ENCODE measurements around the gene TRAF7. TPM values are rescaled to one million over a fixed set of nuclear protein-coding genes. Genes with fewer than 3 reads are reported as not detected.

The TRAF7 gene
- total RNA-seq, 1 experiment from 2014 or later: 118 TPM

- Mint-ChIP-seq H3K4me1 (ENCODE audit: low read depth, unreplicated experiment) (peaks cover 51% of the 10 kb centered on the region), H3K27me3 (ENCODE audit: unreplicated experiment) (peaks cover 13% of the 10 kb centered on the region), H3K36me3 (ENCODE audit: insufficient read depth, unreplicated experiment) (peaks cover 89% of the 10 kb centered on the region), H3K4me3 (ENCODE audit: low read depth, unreplicated experiment) (peak overlapping the region; percentile 89), H3K27ac (ENCODE audit: unreplicated experiment) (peak overlapping the region; percentile 100), H3K9me3 (ENCODE audit: low read depth, unreplicated experiment) (no peaks in the 10 kb centered on the region)
- DNase-seq: no peak
- intact Hi-C loops (cut with micrococcal nuclease; ENCODE audit: unreplicated experiment): no loop called here
- no peak for TF ChIP-seq CTCF (IDR thresholded peaks at IDR 0.05; ENCODE audit: unreplicated experiment)
- CTCF ChIA-PET: interaction anchor here (0.7 to 1.9 kb wide), 5 partner anchors 9 to 132 kb away, joined by 3 to 6 read pairs (median 4); partner anchors contain the start of gene ECI1
- TSS peak; percentile 92 for BruUV-seq (replicated peaks)
These were observed 970 bp upstream of the TRAF7 start for GRCh38 chr16:2154533-2155090.

- CTCF ChIA-PET: interaction anchor here (0.6 to 1.9 kb wide), 9 partner anchors 12 to 189 kb away, joined by 3 to 6 read pairs (median 3); partner anchors contain the start of genes ECI1, NTHL1 and TSC2
- peak overlapping the region; percentile 100 for H3K27ac Mint-ChIP-seq (ENCODE audit: unreplicated experiment)
- H3K4me3 Mint-ChIP-seq (ENCODE audit: low read depth, unreplicated experiment): peak overlapping the region; percentile 89
- intact Hi-C loops (cut with micrococcal nuclease; ENCODE audit: unreplicated experiment): no loop called here
- H3K9me3 Mint-ChIP-seq (ENCODE audit: low read depth, unreplicated experiment): no peaks in the 10 kb centered on the region
- DNase-seq: no peak
- no peak for TF ChIP-seq CTCF (IDR thresholded peaks at IDR 0.05; ENCODE audit: unreplicated experiment)
- peaks cover 73% of the 10 kb centered on the region for H3K36me3 Mint-ChIP-seq (ENCODE audit: insufficient read depth, unreplicated experiment)
- peaks cover 45% of the 10 kb centered on the region for H3K4me1 Mint-ChIP-seq (ENCODE audit: low read depth, unreplicated experiment)
- no TSS peak for BruUV-seq (replicated peaks)
- H3K27me3 Mint-ChIP-seq (ENCODE audit: unreplicated experiment): peaks cover 13% of the 10 kb centered on the region
These were observed 631 bp downstream of the TRAF7 start for GRCh38 chr16:2155977-2156848.

- Mint-ChIP-seq H3K27me3 (ENCODE audit: unreplicated experiment) (peaks cover 13% of the 10 kb centered on the region), H3K9me3 (ENCODE audit: low read depth, unreplicated experiment) (no peaks in the 10 kb centered on the region), H3K27ac (ENCODE audit: unreplicated experiment) (peak overlapping the region; percentile 100), H3K36me3 (ENCODE audit: insufficient read depth, unreplicated experiment) (peaks cover 69% of the 10 kb centered on the region), H3K4me1 (ENCODE audit: low read depth, unreplicated experiment) (peaks cover 43% of the 10 kb centered on the region), H3K4me3 (ENCODE audit: low read depth, unreplicated experiment) (peak overlapping the region; percentile 89)
- CTCF ChIA-PET: interaction anchor here (0.6 to 1.1 kb wide), 2 partner anchors 11 to 32 kb away, joined by 3 read pairs; no protein-coding TSS in a partner anchor
- intact Hi-C loops (cut with micrococcal nuclease; ENCODE audit: unreplicated experiment): no loop called here
- TSS peak; percentile 73 for BruUV-seq (replicated peaks)
- DNase-seq: no peak
- TF ChIP-seq CTCF (IDR thresholded peaks at IDR 0.05; ENCODE audit: unreplicated experiment): no peak
These were observed 1.3 kb downstream of the TRAF7 start for GRCh38 chr16:2156849-2157224.

GRCh38 chr16:2157480-2158261 is 2.1 kb downstream of the TRAF7 start:
- no TSS peak for BruUV-seq (replicated peaks)
- no peaks in the 10 kb centered on the region for H3K9me3 Mint-ChIP-seq (ENCODE audit: low read depth, unreplicated experiment)
- peaks cover 50% of the 10 kb centered on the region for H3K4me1 Mint-ChIP-seq (ENCODE audit: low read depth, unreplicated experiment)
- peaks cover 66% of the 10 kb centered on the region for H3K36me3 Mint-ChIP-seq (ENCODE audit: insufficient read depth, unreplicated experiment)
- peaks cover 13% of the 10 kb centered on the region for H3K27me3 Mint-ChIP-seq (ENCODE audit: unreplicated experiment)
- no peak for DNase-seq
- H3K27ac Mint-ChIP-seq (ENCODE audit: unreplicated experiment): peak overlapping the region; percentile 100
- intact Hi-C loops (cut with micrococcal nuclease; ENCODE audit: unreplicated experiment): no loop called here
- CTCF ChIA-PET: interaction anchor here (1.3 kb wide), 1 partner anchor 10 kb away, joined by 3 read pairs; no protein-coding TSS in a partner anchor
- peak overlapping the region; percentile 89 for H3K4me3 Mint-ChIP-seq (ENCODE audit: low read depth, unreplicated experiment)
- TF ChIP-seq CTCF (IDR thresholded peaks at IDR 0.05; ENCODE audit: unreplicated experiment): no peak

Data from Calu3 (cell line).